Left renal pelvis (tissue), 4 donors: ENCODE data around the gene PDK2. TPM values are rescaled to one million over a fixed set of nuclear protein-coding genes. Genes with fewer than 3 reads are reported as not detected.

Experiments
- DNase-seq, 4 donors: peaks; one replicate each; pipeline ENCODE4 v3.0.0-alpha.2; 2013; ENCODE audit warnings: low read depth in 4 of 4, low spot score in 3 of 4
- polyA plus RNA-seq, 4 donors: library from polyadenylated mRNA; unstranded; fragments of 120-200 nt; gene quantifications; one replicate each; pipeline ENCODE4 v1.2.1, GENCODE V29; 2013; ENCODE audit not compliant: insufficient read length in 4 of 4

Gene PDK2
- polyA plus RNA-seq, 4 donors = 68.8 to 113 (median 112) TPM

DNA sequence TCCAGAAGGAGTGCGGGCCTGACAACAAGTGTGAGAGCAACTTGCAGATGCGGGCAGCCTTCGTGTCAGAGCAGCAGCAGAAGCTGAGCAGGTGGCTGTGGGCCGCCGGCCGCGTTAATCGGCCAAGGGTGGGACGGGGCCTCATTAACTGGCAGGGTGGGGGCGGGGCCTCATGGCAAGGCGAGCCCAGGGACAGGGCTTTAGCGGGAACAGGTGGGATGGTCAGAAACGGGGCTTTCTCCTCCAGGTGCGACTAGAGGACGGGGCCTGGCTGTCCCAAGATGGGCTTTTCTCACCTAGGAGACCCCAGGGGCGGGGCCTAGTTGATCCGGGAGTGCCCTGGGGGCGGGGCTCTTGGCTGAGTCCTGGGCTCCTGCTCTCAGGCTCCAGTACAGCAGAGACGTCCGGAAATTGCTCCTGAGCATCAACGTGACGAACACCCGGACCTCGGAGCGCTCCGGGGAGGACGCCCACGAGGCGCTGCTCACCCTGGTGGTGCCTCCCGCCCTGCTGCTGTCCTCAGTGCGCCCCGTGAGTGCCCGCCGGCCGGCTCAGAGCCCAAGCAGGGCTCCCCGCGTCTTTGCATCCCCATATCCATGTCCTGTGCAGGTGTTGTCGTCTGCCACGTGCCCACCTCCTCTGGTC is 18.4 kb upstream of the PDK2 start:
- DNase-seq = no peak

DNA sequence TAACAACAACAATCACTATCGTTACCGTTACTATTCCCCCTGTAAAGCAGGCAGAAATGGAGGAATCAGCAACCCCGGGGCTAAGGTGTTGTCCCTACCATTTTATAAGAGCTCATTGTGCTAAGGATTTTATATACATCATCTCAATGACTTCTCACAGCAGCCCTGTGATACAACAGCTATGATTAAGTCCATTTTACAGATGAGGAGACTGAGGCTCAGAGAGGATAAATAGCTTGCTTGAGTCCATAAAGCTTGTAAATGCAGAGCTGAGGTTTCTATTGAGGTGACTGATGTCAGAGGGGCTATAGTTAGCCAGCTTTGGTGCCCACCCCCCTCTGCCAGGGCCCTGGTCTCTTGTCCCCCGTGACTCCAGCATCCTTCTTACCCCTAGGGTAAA is 16.7 kb upstream of the PDK2 start:
- DNase-seq = no peak

DNA sequence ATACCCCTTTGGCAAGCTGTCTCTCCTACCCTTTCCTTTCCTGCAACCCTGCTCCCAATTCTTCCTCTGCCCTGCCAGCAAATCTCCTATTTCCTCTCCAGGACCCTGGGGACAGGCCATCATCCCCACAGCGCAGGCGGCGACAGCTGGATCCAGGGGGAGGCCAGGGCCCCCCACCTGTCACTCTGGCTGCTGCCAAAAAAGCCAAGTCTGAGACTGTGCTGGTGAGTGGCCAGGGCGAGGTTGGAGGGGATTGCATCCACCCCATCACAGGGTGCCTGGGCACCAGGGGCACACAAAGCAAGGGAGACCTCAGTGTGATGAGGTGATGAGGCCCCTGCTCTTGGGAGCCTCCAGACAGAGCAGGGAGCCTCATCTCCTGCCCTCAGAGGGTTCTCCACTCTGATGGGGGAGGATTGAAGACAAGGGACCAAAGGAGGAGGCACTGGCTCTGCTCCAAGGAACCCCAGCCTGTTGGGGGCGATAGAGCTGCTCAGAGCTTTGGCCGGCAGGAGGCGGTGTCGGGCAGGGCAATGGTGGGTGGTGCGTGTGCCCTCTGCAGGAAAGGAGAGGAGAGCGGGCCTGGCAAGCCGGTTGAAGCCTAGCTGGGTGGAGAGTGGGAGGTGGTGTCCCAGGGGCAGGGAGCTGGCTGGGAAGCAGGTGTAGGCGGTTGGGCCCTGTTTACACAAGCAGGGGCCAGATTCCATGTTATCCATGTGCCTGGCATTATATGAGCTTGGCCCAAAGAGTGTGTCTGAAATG is 15.6 kb upstream of the PDK2 start:
- no peak for DNase-seq

GRCh38 chr17:50080096-50080480 is 15.1 kb upstream of the PDK2 start:
- DNase-seq = no peak

- DNase-seq = no peak
Observed at GRCh38 chr17:50080827-50081226, 14.3 kb upstream of the PDK2 start.

DNA sequence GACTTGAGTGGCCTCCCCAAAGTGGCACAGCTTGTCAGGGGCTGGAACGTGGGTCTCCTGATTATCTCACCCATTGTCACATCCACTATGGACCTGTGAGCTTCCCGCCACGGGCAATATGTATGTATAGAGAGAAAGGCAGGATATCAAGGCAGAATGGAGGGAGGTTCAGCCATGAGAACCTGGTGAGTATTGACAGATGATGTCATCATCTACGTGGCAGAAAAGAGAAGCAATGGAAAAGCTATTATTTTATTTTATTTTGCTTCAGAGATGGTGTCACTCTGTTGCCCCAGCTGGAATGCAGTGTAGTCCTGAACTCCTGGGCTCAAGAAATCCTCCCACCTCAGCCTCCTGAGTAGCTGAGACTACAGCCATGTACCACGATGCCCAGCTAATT is 13.4 kb upstream of the PDK2 start:
- DNase-seq = no peak

- DNase-seq = no peak
Observed at GRCh38 chr17:50087246-50087911, 7.8 kb upstream of the PDK2 start.

GRCh38 chr17:50087912-50088405 is 7.2 kb upstream of the PDK2 start:
- DNase-seq = no peak

GRCh38 chr17:50088952-50089825 is 6.0 kb upstream of the PDK2 start:
- DNase-seq = no peak

DNA sequence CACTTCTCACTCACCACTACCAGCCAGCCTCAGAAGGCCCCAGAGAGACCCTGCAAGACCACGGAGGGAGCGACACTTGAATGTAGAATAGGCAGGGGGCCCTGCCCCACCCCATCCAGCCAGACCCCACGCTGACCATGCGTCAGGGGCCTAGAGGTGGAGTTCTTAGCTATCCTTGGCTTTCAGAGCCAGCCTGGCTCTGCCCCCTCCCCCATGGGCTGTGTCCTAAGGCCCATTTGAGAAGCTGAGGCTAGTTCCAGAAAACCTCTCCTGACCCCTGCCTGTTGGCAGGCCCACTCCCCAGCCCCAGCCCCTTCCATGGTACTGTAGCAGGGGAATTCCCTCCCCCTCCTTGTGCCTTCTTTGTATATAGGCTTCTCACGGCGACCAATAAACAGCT is 5.1 kb upstream of the PDK2 start:
- no peak for DNase-seq

GRCh38 chr17:50090971-50091917 is 3.9 kb upstream of the PDK2 start:
- DNase-seq = no peak

DNA sequence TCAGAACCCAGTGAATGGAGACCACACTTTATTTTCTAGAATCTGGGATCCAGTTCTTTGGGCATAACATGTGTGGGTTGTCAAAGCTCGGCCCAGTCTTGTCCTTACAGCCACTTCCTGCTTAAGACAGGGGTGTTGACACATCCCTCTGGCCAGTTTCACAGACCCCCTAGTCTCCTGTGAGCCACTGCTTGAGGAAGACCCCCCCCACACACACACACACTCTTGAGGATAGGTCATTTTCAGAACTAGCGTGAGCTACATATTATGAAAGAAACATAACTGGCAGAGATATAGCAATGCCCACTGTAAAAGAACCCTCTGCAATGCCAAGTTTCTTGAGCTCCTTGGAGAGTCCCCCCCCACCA is 3.2 kb upstream of the PDK2 start:
- DNase-seq = no peak

DNA sequence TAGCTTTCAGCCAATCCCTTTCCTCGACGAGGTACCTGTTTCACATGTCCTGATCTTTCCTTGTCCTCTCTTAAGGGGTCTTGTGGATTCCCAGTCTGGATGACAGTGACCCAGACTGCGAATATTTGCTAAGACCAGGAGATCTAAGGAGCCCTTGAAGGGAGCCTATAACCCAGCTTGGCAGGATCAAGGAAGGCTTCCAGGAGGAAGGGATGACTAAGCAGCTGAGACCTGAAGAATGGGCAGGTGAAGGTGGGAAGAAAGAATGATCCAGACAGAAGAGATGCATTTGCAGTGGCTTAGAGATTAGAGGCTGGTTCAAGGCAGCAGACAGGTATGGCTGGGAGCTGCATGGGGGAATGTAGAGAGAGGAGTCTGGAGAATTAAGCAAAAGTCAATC is 1.9 kb upstream of the PDK2 start:
- DNase-seq = no peak

DNA sequence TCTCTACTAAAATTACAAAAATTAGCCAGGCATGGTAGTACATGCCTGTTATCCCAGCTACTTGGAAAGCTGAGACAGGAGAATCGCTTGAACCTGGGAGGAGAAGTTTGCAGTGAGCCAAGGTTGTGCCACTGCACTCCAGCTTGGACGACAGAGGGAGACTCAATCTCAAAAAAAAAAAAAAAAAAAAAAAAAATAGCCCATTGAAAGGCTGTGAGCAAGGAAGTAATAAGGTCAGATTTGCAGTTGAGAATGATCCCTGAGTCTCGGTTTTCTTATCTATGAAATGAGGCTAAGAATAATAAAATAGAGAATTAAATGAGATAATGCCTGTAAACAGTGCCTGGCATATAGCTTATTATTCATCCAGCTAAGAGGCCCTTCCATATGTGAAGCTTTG is 1.3 kb upstream of the PDK2 start:
- no peak for DNase-seq

- peak in 1 of 4 donors; percentile 84 for DNase-seq
Observed at GRCh38 chr17:50094243-50094752, 853 bp upstream of the PDK2 start.

GRCh38 chr17:50095626-50096037 is 481 bp downstream of the PDK2 start:
- no peak for DNase-seq

- no peak for DNase-seq
Observed at GRCh38 chr17:50096092-50096491, 941 bp downstream of the PDK2 start.

DNA sequence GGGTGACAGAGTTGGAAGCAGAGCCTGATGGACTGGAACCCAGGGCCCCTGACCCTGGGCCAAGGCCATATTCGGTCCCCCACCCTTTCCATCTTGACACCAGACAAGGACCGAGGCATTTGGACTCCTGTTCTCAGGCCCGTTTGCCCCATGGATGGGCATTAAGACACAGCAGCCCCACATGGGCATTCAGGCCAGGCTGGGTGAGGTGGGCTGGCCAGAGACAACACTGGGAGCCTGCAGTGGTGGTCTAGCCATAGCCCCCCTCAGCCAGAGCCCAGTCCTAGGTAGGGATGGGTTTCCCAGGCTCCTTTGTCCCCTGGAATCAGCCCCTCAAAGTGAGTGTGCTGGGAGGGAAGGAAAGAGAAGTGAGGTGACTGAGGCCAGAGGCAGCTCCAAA is 1.6 kb downstream of the PDK2 start:
- no peak for DNase-seq

GRCh38 chr17:50097455-50097854 is 2.3 kb downstream of the PDK2 start:
- DNase-seq = no peak

- DNase-seq = no peak
Observed at GRCh38 chr17:50097926-50098325, 2.8 kb downstream of the PDK2 start.
